Frontal cortex (tissue), 4 donors: ENCODE data around the gene MLIP. TPM values are rescaled to one million over a fixed set of nuclear protein-coding genes. Genes with fewer than 3 reads are reported as not detected.

Experiments
- DNase-seq, 2 donors: peaks; one replicate each; pipeline ENCODE4 v3.0.0; 2012; ENCODE audit warnings: low spot score in 2 of 2
- FAIRE-seq: peaks from 2 replicates; lab custom pipeline; 2012; peaks lifted over from hg19 to GRCh38; lab: Jason Lieb, UNC
- total RNA-seq: library from RNA; depleted of rRNA; stranded (reverse); fragments of >200 nt; gene quantifications from one replicate; pipeline ENCODE4 v1.2.3, GENCODE V29; 2014
- donor health status: control.
- donor health status: control.
- donor health status: control.

MLIP gene
- total RNA-seq, 1 donor from 2014 or later = 11.8 TPM

DNA sequence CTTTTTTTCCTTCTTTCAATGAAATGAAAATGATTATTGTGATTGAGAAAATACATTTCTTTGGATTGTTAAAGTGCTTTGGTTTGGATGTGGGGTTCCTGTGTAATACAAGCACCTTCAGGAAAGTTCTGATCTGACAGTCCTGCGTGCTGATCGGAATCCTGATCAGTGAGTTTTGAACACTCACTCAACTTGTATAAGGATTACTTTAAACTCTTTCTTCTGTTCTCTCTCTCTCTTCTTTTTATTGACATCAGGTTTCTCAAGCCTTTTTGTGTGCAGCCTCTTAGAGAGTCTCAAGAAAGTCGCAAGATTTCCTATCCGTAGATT, 197.7 kb downstream of the MLIP start:
- no peak for FAIRE-seq

DNA sequence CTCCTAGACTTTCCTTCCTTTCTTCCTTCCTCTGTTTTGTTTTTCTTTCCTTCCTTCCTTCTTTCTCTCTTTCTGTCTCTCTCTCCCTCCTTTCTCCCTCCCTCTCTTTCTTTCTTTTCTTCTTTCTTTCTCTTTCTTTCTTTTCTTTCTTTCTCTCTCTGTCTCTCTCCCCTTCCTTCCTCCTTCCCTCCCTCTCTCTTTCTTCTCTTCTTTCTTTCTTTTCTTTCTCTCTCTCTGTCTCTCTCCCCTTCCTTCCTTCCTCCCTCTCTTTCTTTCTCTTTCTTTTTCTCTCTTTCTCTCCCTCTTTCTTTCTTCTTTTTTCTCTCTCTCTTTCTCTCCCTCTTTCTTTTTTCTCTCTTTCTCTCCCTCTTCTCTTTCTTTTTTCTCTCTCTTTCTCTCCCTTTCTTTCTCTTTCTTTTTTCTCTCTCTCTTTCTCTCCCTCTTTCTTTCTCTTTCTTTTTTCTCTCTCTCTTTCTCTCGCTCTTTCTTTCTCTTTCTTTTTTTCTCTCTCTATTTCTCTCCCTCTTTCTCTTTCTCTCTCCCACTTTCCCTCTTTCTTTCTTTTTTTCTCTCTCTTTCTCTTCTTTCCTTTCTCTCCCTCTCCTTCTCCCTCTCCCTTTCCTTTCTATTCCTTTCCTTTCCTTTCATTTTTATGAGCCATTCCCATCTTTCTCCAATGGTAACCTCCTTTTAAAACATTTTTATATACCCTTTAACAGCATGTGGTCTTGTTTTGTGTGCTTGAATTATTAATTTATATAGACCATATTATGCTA, 199.3 kb downstream of the MLIP start:
- DNase-seq (no peak), FAIRE-seq (no peak)

More for the DNA sequence above, 197.7 kb downstream of the MLIP start:
- DNase-seq = no peak

DNA sequence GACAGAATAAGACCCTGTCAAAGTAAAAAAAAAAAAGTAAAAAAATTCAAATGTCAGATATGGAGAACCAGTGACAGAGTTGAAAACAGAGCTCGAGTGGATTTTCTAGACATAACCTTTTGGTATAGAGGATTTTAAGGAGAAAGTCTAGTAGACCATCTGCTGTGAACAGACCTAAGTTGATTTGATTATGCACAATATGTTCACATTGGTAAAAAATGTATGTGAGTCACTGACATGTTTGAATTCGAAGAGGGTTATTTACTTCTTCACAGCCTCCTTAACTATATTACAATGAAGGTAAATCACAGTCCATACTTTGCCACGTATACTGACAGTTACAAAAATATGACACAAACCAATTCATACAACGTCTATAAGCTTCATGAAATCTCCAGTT, 204.4 kb downstream of the MLIP start:
- no peak for DNase-seq

More for the DNA sequence above, 204.4 kb downstream of the MLIP start:
- FAIRE-seq = no peak

Other genes with a start within 250 kb of the MLIP start
- 0.41 TPM for gene TINAG, start 197.0 kb downstream of the MLIP start, total RNA-seq